HepG2 (cell line): ENCODE results near the gene UBASH3A.

Experiments used
- CTCF ChIP-seq: sonication (generic); formaldehyde crosslinking; IDR thresholded peaks from 2 replicates; pipeline ENCODE4 v1.5.0; 2020; ENCODE audit warnings: mild to moderate bottlenecking, missing genetic modification reagents, moderate library complexity
- FOXJ3 ChIP-seq: sonication (generic); formaldehyde crosslinking; IDR thresholded peaks from 2 replicates; pipeline ENCODE4 v1.4.0; 2020; ENCODE audit warnings: missing genetic modification reagents, mild to moderate bottlenecking, borderline replicate concordance
- SOX5 ChIP-seq: IDR thresholded peaks from 2 replicates; pipeline ENCODE4 v1.6.1; 2016; ENCODE audit warnings: borderline replicate concordance
- ZNF496 ChIP-seq: sonication (generic); formaldehyde crosslinking; IDR thresholded peaks from 2 replicates; pipeline ENCODE4 v1.8.1; 2023; ENCODE audit warnings: mild to moderate bottlenecking, moderate library complexity, missing genetic modification reagents; ENCODE audit not compliant: insufficient replicate concordance
- ZSCAN29 ChIP-seq: sonication (generic); formaldehyde crosslinking; conservative IDR thresholded peaks from 2 replicates; pipeline ENCODE4 v1.4.0; 2020; ENCODE audit warnings: mild to moderate bottlenecking, missing genetic modification reagents

DNA sequence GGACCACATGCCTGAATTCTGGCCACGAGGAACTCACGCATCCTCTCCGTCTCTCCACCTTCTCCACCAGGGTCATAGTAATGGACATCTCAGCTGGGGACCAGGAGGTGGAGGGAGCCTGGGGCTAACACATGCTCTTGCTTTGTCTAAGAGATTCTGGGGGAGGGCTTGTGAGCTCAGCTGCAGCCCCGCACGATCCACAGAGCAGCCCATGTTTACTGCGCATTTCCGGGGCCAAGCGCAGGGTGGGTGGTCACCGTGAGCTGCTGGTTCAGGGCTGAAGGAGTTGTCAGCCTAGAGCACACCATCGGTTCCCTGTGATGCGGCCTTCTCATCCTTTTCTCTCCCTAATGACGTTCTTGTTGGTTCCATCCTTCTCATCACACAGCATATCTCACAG lies 45.4 kb upstream of the UBASH3A start:
- TF ChIP-seq FOXJ3 (CRISPR knock-in tag) (no peak), ZSCAN29 (no peak), ZNF496 (no peak), SOX5 (no peak), CTCF (CRISPR knock-in tag) (no peak)
